Measurements from ENCODE around the gene FAM171A2.
"Not testable (repeated sequence)": the region's sequence is repeated elsewhere in the genome, so short reads cannot be mapped to it uniquely, and the experiment has no call there.

The FAM171A2 gene

GRCh38 chr17:44380767-44381166 is 17.1 kb upstream of the FAM171A2 start:
- Histone ChIP-seq H3K9ac (ENCODE audit: low read length) (no peak overlapping the region), H3K4me3 (ENCODE audit: low read length) (no peak overlapping the region), H3K4me1 (ENCODE audit: control insufficient read depth, insufficient read depth, low read length) (no peaks in the 10 kb centered on the region), H3K36me3 (ENCODE audit: control insufficient read depth, insufficient read depth, low read length) (no peaks in the 10 kb centered on the region), H3K27ac (ENCODE audit: low read depth, low read length) (no peak overlapping the region), H3K27me3 (ENCODE audit: control insufficient read depth, insufficient read depth, low read length) (peaks cover 4% of the 10 kb centered on the region)

GRCh38 chr17:44379887-44380286 is 16.2 kb upstream of the FAM171A2 start:
- no peak overlapping the region for H3K27ac ChIP-seq (ENCODE audit: low read depth, low read length)
- peaks cover 3% of the 10 kb centered on the region for H3K27me3 ChIP-seq (ENCODE audit: control insufficient read depth, insufficient read depth, low read length)
- no peak overlapping the region for H3K9ac ChIP-seq (ENCODE audit: low read length)
- H3K4me1 ChIP-seq (ENCODE audit: control insufficient read depth, insufficient read depth, low read length) = no peaks in the 10 kb centered on the region
- no peaks in the 10 kb centered on the region for H3K36me3 ChIP-seq (ENCODE audit: control insufficient read depth, insufficient read depth, low read length)
- H3K4me3 ChIP-seq (ENCODE audit: low read length) = no peak overlapping the region

GRCh38 chr17:44378171-44378705 is 14.6 kb upstream of the FAM171A2 start:
- no peak overlapping the region for H3K27ac ChIP-seq (ENCODE audit: low read depth, low read length)
- H3K4me1 ChIP-seq (ENCODE audit: control insufficient read depth, insufficient read depth, low read length) = no peaks in the 10 kb centered on the region
- no peaks in the 10 kb centered on the region for H3K36me3 ChIP-seq (ENCODE audit: control insufficient read depth, insufficient read depth, low read length)
- H3K27me3 ChIP-seq (ENCODE audit: control insufficient read depth, insufficient read depth, low read length) = no peaks in the 10 kb centered on the region
- H3K4me3 ChIP-seq (ENCODE audit: low read length) = no peak overlapping the region
- no peak overlapping the region for H3K9ac ChIP-seq (ENCODE audit: low read length)

- H3K36me3 ChIP-seq (ENCODE audit: control insufficient read depth, insufficient read depth, low read length) = no peaks in the 10 kb centered on the region
- no peaks in the 10 kb centered on the region for H3K27me3 ChIP-seq (ENCODE audit: control insufficient read depth, insufficient read depth, low read length)
Measured at GRCh38 chr17:44376779-44377178, 13.1 kb upstream of the FAM171A2 start.

GRCh38 chr17:44376124-44376523 is 12.5 kb upstream of the FAM171A2 start:
- Histone ChIP-seq H3K27ac (ENCODE audit: low read depth, low read length) (no peak overlapping the region), H3K27me3 (ENCODE audit: control insufficient read depth, insufficient read depth, low read length) (no peaks in the 10 kb centered on the region), H3K4me3 (ENCODE audit: low read length) (no peak overlapping the region), H3K9ac (ENCODE audit: low read length) (no peak overlapping the region), H3K4me1 (ENCODE audit: control insufficient read depth, insufficient read depth, low read length) (no peaks in the 10 kb centered on the region), H3K36me3 (ENCODE audit: control insufficient read depth, insufficient read depth, low read length) (no peaks in the 10 kb centered on the region)

More at GRCh38 chr17:44376779-44377178, 13.1 kb upstream of the FAM171A2 start:
- no peak overlapping the region for H3K27ac ChIP-seq (ENCODE audit: low read depth, low read length)
- no peak overlapping the region for H3K4me3 ChIP-seq (ENCODE audit: low read length)
- H3K4me1 ChIP-seq (ENCODE audit: control insufficient read depth, insufficient read depth, low read length) = no peaks in the 10 kb centered on the region
- no peak overlapping the region for H3K9ac ChIP-seq (ENCODE audit: low read length)

- Histone ChIP-seq H3K4me1 (ENCODE audit: control insufficient read depth, insufficient read depth, low read length) (no peaks in the 10 kb centered on the region), H3K27me3 (ENCODE audit: control insufficient read depth, insufficient read depth, low read length) (no peaks in the 10 kb centered on the region), H3K27ac (ENCODE audit: low read depth, low read length) (no peak overlapping the region), H3K4me3 (ENCODE audit: low read length) (no peak overlapping the region), H3K36me3 (ENCODE audit: control insufficient read depth, insufficient read depth, low read length) (no peaks in the 10 kb centered on the region), H3K9ac (ENCODE audit: low read length) (no peak overlapping the region)
Measured at GRCh38 chr17:44375196-44376017, 11.8 kb upstream of the FAM171A2 start.

GRCh38 chr17:44374306-44375195 is 10.9 kb upstream of the FAM171A2 start:
- Histone ChIP-seq H3K36me3 (ENCODE audit: control insufficient read depth, insufficient read depth, low read length) (no peaks in the 10 kb centered on the region), H3K9ac (ENCODE audit: low read length) (no peak overlapping the region), H3K27me3 (ENCODE audit: control insufficient read depth, insufficient read depth, low read length) (no peaks in the 10 kb centered on the region), H3K4me1 (ENCODE audit: control insufficient read depth, insufficient read depth, low read length) (no peaks in the 10 kb centered on the region), H3K27ac (ENCODE audit: low read depth, low read length) (no peak overlapping the region), H3K4me3 (ENCODE audit: low read length) (no peak overlapping the region)

GRCh38 chr17:44372036-44372435 is 8.4 kb upstream of the FAM171A2 start:
- H3K4me1 ChIP-seq (ENCODE audit: control insufficient read depth, insufficient read depth, low read length) = no peaks in the 10 kb centered on the region
- H3K27ac ChIP-seq (ENCODE audit: low read depth, low read length) = no peak overlapping the region
- no peak overlapping the region for H3K9ac ChIP-seq (ENCODE audit: low read length)
- no peak overlapping the region for H3K4me3 ChIP-seq (ENCODE audit: low read length)
- H3K27me3 ChIP-seq (ENCODE audit: control insufficient read depth, insufficient read depth, low read length) = no peaks in the 10 kb centered on the region
- no peaks in the 10 kb centered on the region for H3K36me3 ChIP-seq (ENCODE audit: control insufficient read depth, insufficient read depth, low read length)

GRCh38 chr17:44369414-44370023 is 5.9 kb upstream of the FAM171A2 start:
- H3K27ac ChIP-seq (ENCODE audit: low read depth, low read length); H3K4me1 ChIP-seq (ENCODE audit: control insufficient read depth, insufficient read depth, low read length); H3K36me3 ChIP-seq (ENCODE audit: control insufficient read depth, insufficient read depth, low read length); H3K9ac ChIP-seq (ENCODE audit: low read length); H3K4me3 ChIP-seq (ENCODE audit: low read length); H3K27me3 ChIP-seq (ENCODE audit: control insufficient read depth, insufficient read depth, low read length): not testable (repeated sequence)

- H3K36me3 ChIP-seq (ENCODE audit: control insufficient read depth, insufficient read depth, low read length); H3K9ac ChIP-seq (ENCODE audit: low read length); H3K4me3 ChIP-seq (ENCODE audit: low read length); H3K27me3 ChIP-seq (ENCODE audit: control insufficient read depth, insufficient read depth, low read length); H3K27ac ChIP-seq (ENCODE audit: low read depth, low read length); H3K4me1 ChIP-seq (ENCODE audit: control insufficient read depth, insufficient read depth, low read length): not testable (repeated sequence)
Measured at GRCh38 chr17:44368391-44369243, 5.0 kb upstream of the FAM171A2 start.

- Histone ChIP-seq H3K4me1 (ENCODE audit: control insufficient read depth, insufficient read depth, low read length) (no peaks in the 10 kb centered on the region), H3K27ac (ENCODE audit: low read depth, low read length) (no peak overlapping the region), H3K27me3 (ENCODE audit: control insufficient read depth, insufficient read depth, low read length) (peaks cover 2% of the 10 kb centered on the region), H3K9ac (ENCODE audit: low read length) (no peak overlapping the region), H3K4me3 (ENCODE audit: low read length) (no peak overlapping the region), H3K36me3 (ENCODE audit: control insufficient read depth, insufficient read depth, low read length) (no peaks in the 10 kb centered on the region)
Measured at GRCh38 chr17:44367231-44367979, 3.8 kb upstream of the FAM171A2 start.
